Stomach (tissue), 4 donors: ENCODE measurements around the gene RAP1A.

Source experiments
- CTCF ChIP-seq, 7 experiments: fragments of 450-650 bp in 4 of 7; fragments of 200-600 bp in 3 of 7; sonication (generic) in 3 of 7; IDR thresholded peaks; one replicate each; pipeline ENCODE4 v1.5.1; 2016 to 2019; ENCODE audit warnings: antibody characterized with exemption in 7 of 7, control low read depth in 2 of 7, mild to moderate bottlenecking in 1 of 7
- POLR2A ChIP-seq, 4 donors: fragments of 450-650 bp; IDR thresholded peaks; one replicate each; pipeline ENCODE4 v1.6.1; 2016; ENCODE audit warnings: antibody characterized with exemption in 4 of 4, control low read depth in 2 of 4, mild to moderate bottlenecking in 1 of 4, moderate library complexity in 1 of 4

GRCh38 chr1:111595807-111596206 lies 23.8 kb upstream of the RAP1A start:
- TF ChIP-seq CTCF (IDR thresholded peaks at IDR 0.05) (no peak), POLR2A (IDR thresholded peaks at IDR 0.05) (no peak)
